IPS-20b (cell line): ENCODE measurements around the gene SNRNP25.

ENCODE experiments used
- H3K27ac ChIP-seq: one replicate; pipeline ENCODE4 v1.5.1; 2013; ENCODE audit warnings: low read length
- H3K27me3 ChIP-seq: 2 replicates; pipeline ENCODE4 v1.6.1; 2013; ENCODE audit warnings: mild to moderate bottlenecking, low read length, inconsistent platforms; ENCODE audit not compliant: insufficient read depth
- H3K36me3 ChIP-seq: 2 replicates; pipeline ENCODE4 v1.6.1; 2013; ENCODE audit warnings: low read depth, mild to moderate bottlenecking, inconsistent platforms, low read length, moderate library complexity; ENCODE audit not compliant: insufficient read depth
- H3K4me1 ChIP-seq: 2 replicates; pipeline ENCODE4 v1.6.1; 2013; ENCODE audit warnings: mild to moderate bottlenecking, control low read depth, inconsistent platforms, low read length, moderate library complexity; ENCODE audit not compliant: insufficient read depth
- H3K4me3 ChIP-seq: 2 replicates; pipeline ENCODE4 v1.5.1; 2013; ENCODE audit warnings: mild to moderate bottlenecking, low read length, inconsistent platforms
- H3K9ac ChIP-seq: 2 replicates; pipeline ENCODE4 v1.6.1; 2013; ENCODE audit warnings: low read depth, mild to moderate bottlenecking, inconsistent platforms, low read length, moderate library complexity
- H3K9me3 ChIP-seq: 2 replicates; pipeline ENCODE4 v1.6.1; 2013; ENCODE audit warnings: mild to moderate bottlenecking, low read depth, low read length, inconsistent platforms; ENCODE audit not compliant: insufficient read depth

SNRNP25 gene

GRCh38 chr16:88613-89012 is 35.0 kb downstream of the SNRNP25 start:
- Histone ChIP-seq H3K27me3 (no peaks in the 10 kb centered on the region), H3K9ac (no peak overlapping the region), H3K4me3 (no peak overlapping the region), H3K9me3 (no peaks in the 10 kb centered on the region), H3K27ac (no peak overlapping the region), H3K4me1 (no peaks in the 10 kb centered on the region), H3K36me3 (peaks cover 45% of the 10 kb centered on the region)

- no peak overlapping the region for H3K9ac ChIP-seq
- no peaks in the 10 kb centered on the region for H3K9me3 ChIP-seq
- H3K4me3 ChIP-seq: no peak overlapping the region
- H3K27me3 ChIP-seq: no peaks in the 10 kb centered on the region
- no peak overlapping the region for H3K27ac ChIP-seq
- peaks cover 36% of the 10 kb centered on the region for H3K36me3 ChIP-seq
- H3K4me1 ChIP-seq: no peaks in the 10 kb centered on the region
These were observed 36.0 kb downstream of the SNRNP25 start for GRCh38 chr16:89391-90302.

- Histone ChIP-seq H3K9me3 (no peaks in the 10 kb centered on the region), H3K36me3 (peaks cover 25% of the 10 kb centered on the region), H3K9ac (no peak overlapping the region), H3K27ac (no peak overlapping the region), H3K4me3 (no peak overlapping the region), H3K27me3 (no peaks in the 10 kb centered on the region), H3K4me1 (no peaks in the 10 kb centered on the region)
These were observed 37.9 kb downstream of the SNRNP25 start for GRCh38 chr16:91484-91883.

- H3K27ac ChIP-seq: no peak overlapping the region
These were observed 39.1 kb downstream of the SNRNP25 start for GRCh38 chr16:92431-93339.

GRCh38 chr16:94918-95265 is 41.3 kb downstream of the SNRNP25 start:
- Histone ChIP-seq H3K27me3 (no peaks in the 10 kb centered on the region), H3K9me3 (no peaks in the 10 kb centered on the region), H3K4me1 (no peaks in the 10 kb centered on the region), H3K27ac (no peak overlapping the region), H3K9ac (no peak overlapping the region), H3K36me3 (peaks cover 6% of the 10 kb centered on the region; the same call in 1 of the 2 replicates), H3K4me3 (no peak overlapping the region)

More at GRCh38 chr16:92431-93339, 39.1 kb downstream of the SNRNP25 start:
- H3K36me3 ChIP-seq: peaks cover 17% of the 10 kb centered on the region
- H3K4me3 ChIP-seq: no peak overlapping the region
- H3K9ac ChIP-seq: no peak overlapping the region
- no peaks in the 10 kb centered on the region for H3K4me1 ChIP-seq
- no peaks in the 10 kb centered on the region for H3K27me3 ChIP-seq
- no peaks in the 10 kb centered on the region for H3K9me3 ChIP-seq

GRCh38 chr16:96935-97381 is 43.3 kb downstream of the SNRNP25 start:
- H3K4me3 ChIP-seq: no peak overlapping the region
- H3K9ac ChIP-seq: no peak overlapping the region
- no peaks in the 10 kb centered on the region for H3K27me3 ChIP-seq
- H3K9me3 ChIP-seq: no peaks in the 10 kb centered on the region
- H3K4me1 ChIP-seq: no peaks in the 10 kb centered on the region
- H3K36me3 ChIP-seq: peaks cover 6% of the 10 kb centered on the region; the same call in 1 of the 2 replicates
- no peak overlapping the region for H3K27ac ChIP-seq

- H3K27me3 ChIP-seq: no peaks in the 10 kb centered on the region
- no peak overlapping the region for H3K4me3 ChIP-seq
- H3K36me3 ChIP-seq: peaks cover 6% of the 10 kb centered on the region; the same call in 1 of the 2 replicates
- H3K9ac ChIP-seq: no peak overlapping the region
- no peak overlapping the region for H3K27ac ChIP-seq
- H3K4me1 ChIP-seq: no peaks in the 10 kb centered on the region
- no peaks in the 10 kb centered on the region for H3K9me3 ChIP-seq
These were observed 44.2 kb downstream of the SNRNP25 start for GRCh38 chr16:97822-98221.

- Histone ChIP-seq H3K27ac (no peak overlapping the region), H3K4me1 (no peaks in the 10 kb centered on the region), H3K9ac (no peak overlapping the region), H3K27me3 (no peaks in the 10 kb centered on the region), H3K36me3 (peaks cover 13% of the 10 kb centered on the region), H3K9me3 (no peaks in the 10 kb centered on the region), H3K4me3 (no peak overlapping the region)
These were observed 47.4 kb downstream of the SNRNP25 start for GRCh38 chr16:100989-101388.

- H3K4me3 ChIP-seq: no peak overlapping the region
- no peaks in the 10 kb centered on the region for H3K4me1 ChIP-seq
- H3K27me3 ChIP-seq: no peaks in the 10 kb centered on the region
- H3K9ac ChIP-seq: no peak overlapping the region
- H3K27ac ChIP-seq: no peak overlapping the region
- no peaks in the 10 kb centered on the region for H3K9me3 ChIP-seq
- peaks cover 9% of the 10 kb centered on the region; the same call in 1 of the 2 replicates for H3K36me3 ChIP-seq
These were observed 48.0 kb downstream of the SNRNP25 start for GRCh38 chr16:101586-101985.

- Histone ChIP-seq H3K4me1 (no peaks in the 10 kb centered on the region), H3K4me3 (no peak overlapping the region), H3K36me3 (peaks cover 9% of the 10 kb centered on the region; the same call in 1 of the 2 replicates), H3K27me3 (no peaks in the 10 kb centered on the region), H3K9me3 (no peaks in the 10 kb centered on the region), H3K9ac (no peak overlapping the region), H3K27ac (no peak overlapping the region)
These were observed 48.6 kb downstream of the SNRNP25 start for GRCh38 chr16:102060-102855.

- H3K36me3 ChIP-seq: peaks cover 16% of the 10 kb centered on the region
- no peak overlapping the region for H3K27ac ChIP-seq
- no peaks in the 10 kb centered on the region for H3K4me1 ChIP-seq
- no peaks in the 10 kb centered on the region for H3K9me3 ChIP-seq
- H3K27me3 ChIP-seq: no peaks in the 10 kb centered on the region
- no peak overlapping the region for H3K9ac ChIP-seq
- H3K4me3 ChIP-seq: no peak overlapping the region
These were observed 50.7 kb downstream of the SNRNP25 start for GRCh38 chr16:104355-104754.
